Lung (tissue), 12 donors: ENCODE measurements around the gene DPY19L3. TPM values are rescaled to one million over a fixed set of nuclear protein-coding genes. Genes with fewer than 3 reads are reported as not detected.
"Not testable (repeated sequence)": the region's sequence is repeated elsewhere in the genome, so short reads cannot be mapped to it uniquely, and the experiment has no call there.

Source experiments
- ATAC-seq: fragments of 200-7000 bp; cut with Tn5 transposase; one replicate; pipeline ENCODE4 v1.9.1; 2020; ENCODE audit warnings: moderate number of reproducible peaks; ENCODE audit not compliant: insufficient read depth, low FRiP score
- DNase-seq, 3 donors: peaks; one replicate each; pipeline ENCODE4 v3.0.0-alpha.2; 2013 to 2017
- H3K27ac ChIP-seq, 2 donors: one replicate each; pipeline ENCODE4 v1.5.1; 2013; ENCODE audit warnings: mild to moderate bottlenecking in 2 of 2, moderate library complexity in 2 of 2, control low read depth in 1 of 2, inconsistent platforms in 1 of 2, low read depth in 1 of 2, low read length in 1 of 2
- H3K27me3 ChIP-seq, 3 donors: one replicate each; pipeline ENCODE4 v1.5.1; 2013; ENCODE audit warnings: low read length in 2 of 3; ENCODE audit not compliant: control insufficient read depth in 3 of 3, insufficient read depth in 3 of 3
- H3K36me3 ChIP-seq, 4 donors: one replicate each; pipeline ENCODE4 v1.5.1; 2013; ENCODE audit warnings: low read length in 4 of 4, mild to moderate bottlenecking in 1 of 4, moderate library complexity in 1 of 4; ENCODE audit not compliant: control insufficient read depth in 4 of 4, insufficient read depth in 4 of 4
- H3K4me1 ChIP-seq, 5 donors: one replicate each; pipeline ENCODE4 v1.5.1; 2013; ENCODE audit warnings: low read length in 5 of 5, mild to moderate bottlenecking in 2 of 5, moderate library complexity in 1 of 5; ENCODE audit not compliant: control insufficient read depth in 5 of 5, insufficient read depth in 5 of 5
- H3K4me3 ChIP-seq: one replicate; pipeline ENCODE4 v1.5.1; 2013; ENCODE audit warnings: mild to moderate bottlenecking, control low read depth, moderate library complexity
- H3K9ac ChIP-seq, 2 donors: one replicate each; pipeline ENCODE4 v1.5.1; 2013; ENCODE audit warnings: low read length in 2 of 2, control low read depth in 1 of 2; ENCODE audit not compliant: insufficient read depth in 1 of 2
- H3K9me3 ChIP-seq, 4 donors: one replicate each; pipeline ENCODE4 v1.5.1; 2013; ENCODE audit warnings: low read length in 3 of 4, mild to moderate bottlenecking in 1 of 4, moderate library complexity in 1 of 4; ENCODE audit not compliant: control insufficient read depth in 4 of 4, insufficient read depth in 3 of 4
- WGBS, 2 donors: extraction: QIAGEN DNeasy Blood & Tissue Kit; methylation state at CpG; one replicate each; pipeline ENCODE4 v1.1.7; 2013; 5-methylcytosine and 5-hydroxymethylcytosine counted together
- polyA plus RNA-seq, 2 donors: library from polyadenylated mRNA; stranded (reverse); fragments of 200-250 nt; gene quantifications; one replicate each; pipeline ENCODE4 v1.2.1, GENCODE V29; 2013
- total RNA-seq, 2 donors: library from RNA; depleted of rRNA in 1 of 2; stranded (reverse); fragments of >200 nt in 1 of 2; gene quantifications; one replicate each; pipeline ENCODE4 v1.2.1, GENCODE V29; 2014 to 2021
- TF ChIP-seq, protein P1 (sequence below): IDR thresholded peaks from 2 replicates; pipeline ENCODE4 v1.5.1; 2012; ENCODE audit warnings: mild to moderate bottlenecking; ENCODE audit errors: control extremely low read depth, extremely low read depth
- donor health status: control.
- donor health status: control.
- donor health status: Bipolar disorder and iron deficiency.
- donor health status: healthy.
- donor health status: DM: yes; HTN: yes; CAD: no.

Gene DPY19L3
- total and polyA plus RNA-seq, 4 donors = 9.1 to 49.3 (median 27.3) TPM

GRCh38 chr19:32421589-32422361 is 16.2 kb downstream of the DPY19L3 start:
- TF ChIP-seq, protein P1, sequence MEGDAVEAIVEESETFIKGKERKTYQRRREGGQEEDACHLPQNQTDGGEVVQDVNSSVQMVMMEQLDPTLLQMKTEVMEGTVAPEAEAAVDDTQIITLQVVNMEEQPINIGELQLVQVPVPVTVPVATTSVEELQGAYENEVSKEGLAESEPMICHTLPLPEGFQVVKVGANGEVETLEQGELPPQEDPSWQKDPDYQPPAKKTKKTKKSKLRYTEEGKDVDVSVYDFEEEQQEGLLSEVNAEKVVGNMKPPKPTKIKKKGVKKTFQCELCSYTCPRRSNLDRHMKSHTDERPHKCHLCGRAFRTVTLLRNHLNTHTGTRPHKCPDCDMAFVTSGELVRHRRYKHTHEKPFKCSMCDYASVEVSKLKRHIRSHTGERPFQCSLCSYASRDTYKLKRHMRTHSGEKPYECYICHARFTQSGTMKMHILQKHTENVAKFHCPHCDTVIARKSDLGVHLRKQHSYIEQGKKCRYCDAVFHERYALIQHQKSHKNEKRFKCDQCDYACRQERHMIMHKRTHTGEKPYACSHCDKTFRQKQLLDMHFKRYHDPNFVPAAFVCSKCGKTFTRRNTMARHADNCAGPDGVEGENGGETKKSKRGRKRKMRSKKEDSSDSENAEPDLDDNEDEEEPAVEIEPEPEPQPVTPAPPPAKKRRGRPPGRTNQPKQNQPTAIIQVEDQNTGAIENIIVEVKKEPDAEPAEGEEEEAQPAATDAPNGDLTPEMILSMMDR = no peak
- peak in 1 of 3 donors; percentile 14 for DNase-seq

GRCh38 chr19:32422435-32422834 is 16.9 kb downstream of the DPY19L3 start:
- Histone ChIP-seq H3K9ac (no peak overlapping the region), H3K27me3 (no peaks in the 10 kb centered on the region), H3K9me3 (no peaks in the 10 kb centered on the region), H3K36me3 (peaks cover 5 to 11% (median 9%) of the 10 kb centered on the region in 4 donors), H3K4me3 (no peak overlapping the region), H3K4me1 (peaks cover 0 to 4% (median 0%) of the 10 kb centered on the region in 5 donors), H3K27ac (no peak overlapping the region)
- TF ChIP-seq, protein P1 = no peak
- 31 to 43% methylated on average over 3 of the region's 3 CpGs for WGBS, 2 donors
- ATAC-seq (no peak), DNase-seq (no peak)

More at GRCh38 chr19:32421589-32422361, 16.2 kb downstream of the DPY19L3 start:
- 31 to 61% methylated on average over 7 of the region's 7 CpGs for WGBS, 2 donors
- Histone ChIP-seq H3K27me3 (no peaks in the 10 kb centered on the region), H3K9ac (no peak overlapping the region), H3K36me3 (peaks cover 5 to 14% (median 9%) of the 10 kb centered on the region in 4 donors), H3K9me3 (no peaks in the 10 kb centered on the region), H3K27ac (no peak overlapping the region), H3K4me1 (peaks cover 0 to 4% (median 0%) of the 10 kb centered on the region in 5 donors), H3K4me3 (no peak overlapping the region)
- ATAC-seq = peak; percentile 62

DNA sequence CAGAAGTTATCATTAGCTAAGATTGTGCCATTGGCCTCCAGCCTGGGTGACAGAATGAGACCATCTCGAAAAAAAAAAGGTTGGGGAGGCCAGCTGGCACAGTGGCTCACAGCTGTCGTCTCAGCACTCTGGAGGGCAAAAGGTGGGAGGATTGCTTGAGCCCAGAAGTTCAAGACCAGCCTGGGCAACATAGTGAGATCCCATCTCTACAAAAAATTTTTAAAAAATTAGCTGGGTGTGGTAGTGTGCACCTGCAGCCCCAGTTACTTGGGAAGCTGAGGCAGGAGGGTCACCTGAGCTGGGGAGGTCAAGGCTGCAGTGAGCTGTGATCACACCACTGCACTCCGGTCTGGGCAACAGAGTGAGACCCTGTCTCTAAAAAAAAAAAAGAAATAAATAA is 18.4 kb downstream of the DPY19L3 start:
- WGBS, 2 donors = 95 to 96% methylated on average over 3 of the region's 3 CpGs
- H3K9ac ChIP-seq, ATAC-seq, H3K9me3 ChIP-seq, H3K27me3 ChIP-seq, H3K4me3 ChIP-seq, H3K4me1 ChIP-seq, DNase-seq, H3K27ac ChIP-seq: not testable (repeated sequence)
- H3K36me3 ChIP-seq = peaks cover 7 to 11% (median 10%) of the 10 kb centered on the region in 4 donors

- no peak overlapping the region for H3K4me3 ChIP-seq
- 89 to 96% methylated on average over 3 of the region's 3 CpGs for WGBS, 2 donors
- H3K27ac ChIP-seq = no peak overlapping the region
- H3K9ac ChIP-seq = no peak overlapping the region
- ATAC-seq = no peak
- peak in 1 of 3 donors; percentile 3 for DNase-seq
- H3K4me1 ChIP-seq = peaks cover 0 to 4% (median 0%) of the 10 kb centered on the region in 5 donors
- no peaks in the 10 kb centered on the region for H3K9me3 ChIP-seq
- peaks cover 0 to 7% (median 3%) of the 10 kb centered on the region in 4 donors for H3K36me3 ChIP-seq
- TF ChIP-seq, protein P1 = no peak
- no peaks in the 10 kb centered on the region for H3K27me3 ChIP-seq
Observed at GRCh38 chr19:32427536-32427935, 22.0 kb downstream of the DPY19L3 start.
